GM12878 (cell line): ENCODE results near the gene HERC5. TPM values are rescaled to one million over a fixed set of nuclear protein-coding genes. Genes with fewer than 3 reads are reported as not detected.

Source experiments
- ATAC-seq: fragments of 200-7000 bp; cut with Tn5 transposase; 3 replicates; pipeline ENCODE4 v1.9.1; 2020; ENCODE audit warnings: mild to moderate bottlenecking, moderate library complexity
- BruUV-seq: library from RNA; stranded (reverse); fragments of 400-500 nt; replicated peaks from 2 replicates; lab custom pipeline; 2021; lab: Mats Ljungman, UMichigan
- CTCF ChIA-PET: fragments of 300-600 bp; sonication (Branson Sonifier 250); formaldehyde crosslinking; extraction: SDS; loops from one replicate; lab custom pipeline; 2021; ENCODE audit warnings: inconsistent platforms; lab: Yijun Ruan, JAX
- POLR2A ChIA-PET: fragments of 350-600 bp; formaldehyde crosslinking; extraction: SDS; loops from one replicate; lab custom pipeline; 2021; ENCODE audit warnings: inconsistent platforms; lab: Charles Lee
- RAD21 ChIA-PET: fragments of 300-600 bp; sonication (Branson Sonifier 250); formaldehyde crosslinking; loops from one replicate; lab custom pipeline; 2023; ENCODE audit warnings: antibody characterized with exemption; ENCODE audit not compliant: unreplicated experiment; lab: Charles Lee
- SMC1A ChIA-PET: fragments of 300-600 bp; sonication (Branson Sonifier 250); formaldehyde crosslinking; loops from one replicate; lab custom pipeline; 2023; ENCODE audit not compliant: unreplicated experiment, uncharacterized antibody; lab: Charles Lee
- DNase-seq: peaks from one replicate; pipeline ENCODE4 v3.0.0-alpha.2; 2011; ENCODE audit warnings: low read depth, low spot score
- FAIRE-seq: peaks from 3 replicates; lab custom pipeline; 2011; peaks lifted over from hg19 to GRCh38; lab: Jason Lieb, UNC
- H2AFZ ChIP-seq: 2 replicates; pipeline ENCODE4 v1.6.0; 2011; ENCODE audit warnings: low read depth, low read length, control low read depth; ENCODE audit not compliant: control insufficient read depth
- H3K27ac ChIP-seq: 2 replicates; pipeline ENCODE4 v1.5.1; 2011; ENCODE audit warnings: control low read depth; ENCODE audit not compliant: control insufficient read depth, insufficient read depth
- H3K27me3 ChIP-seq, 2 experiments: replicated peaks in 1 of 2; 2 replicates each; pipeline versions ENCODE4 v1.6.0 to v1.6.1; 2011; ENCODE audit warnings: low read length in 1 of 2; ENCODE audit not compliant: control insufficient read depth in 2 of 2, insufficient read depth in 2 of 2
- H3K36me3 ChIP-seq, 2 experiments: 2 replicates each; pipeline ENCODE4 v1.5.1; 2011; ENCODE audit warnings: low read length in 1 of 2; ENCODE audit not compliant: control insufficient read depth in 2 of 2, insufficient read depth in 2 of 2
- H3K4me1 ChIP-seq: 2 replicates; pipeline ENCODE4 v1.6.1; 2011; ENCODE audit warnings: mild to moderate bottlenecking, low read length, moderate library complexity, mixed read lengths; ENCODE audit not compliant: control insufficient read depth, insufficient read depth
- H3K4me2 ChIP-seq: 2 replicates; pipeline ENCODE4 v1.6.0; 2011; ENCODE audit warnings: control low read depth; ENCODE audit not compliant: control insufficient read depth, insufficient read depth
- H3K4me3 ChIP-seq: fragments of 200-600 bp; sonication (generic); 2 replicates; pipeline ENCODE4 v1.5.1; 2016
- H3K79me2 ChIP-seq: 2 replicates; pipeline ENCODE4 v1.6.0; 2011; ENCODE audit warnings: low read length; ENCODE audit not compliant: control insufficient read depth, insufficient read depth
- H3K9ac ChIP-seq: 2 replicates; pipeline ENCODE4 v1.8.0; 2011; ENCODE audit warnings: low read length, control low read depth, mixed read lengths; ENCODE audit not compliant: control insufficient read depth, insufficient read depth
- H3K9me3 ChIP-seq: replicated peaks from 3 replicates; pipeline ENCODE4 v1.5.1; 2011; ENCODE audit warnings: mild to moderate bottlenecking, low read length; ENCODE audit not compliant: control insufficient read depth, insufficient read depth
- H4K20me1 ChIP-seq: 2 replicates; pipeline ENCODE4 v1.6.0; 2011; ENCODE audit not compliant: control insufficient read depth, insufficient read depth
- BHLHE40 ChIP-seq, 2 experiments: fragments of 450-650 bp in 1 of 2; IDR thresholded peaks; 2 replicates each; pipeline ENCODE4 v1.6.1; 2011 to 2017; ENCODE audit warnings: low read depth in 2 of 2, borderline replicate concordance in 1 of 2, improper control_type of control experiment in 1 of 2, low read length in 1 of 2, mild to moderate bottlenecking in 1 of 2
- CREM ChIP-seq: IDR thresholded peaks from 2 replicates; pipeline ENCODE4 v1.6.1; 2014; ENCODE audit warnings: antibody characterized with exemption, low read depth
- E2F4 ChIP-seq: IDR thresholded peaks from 2 replicates; pipeline ENCODE4 v1.6.1; 2012; ENCODE audit warnings: low read depth, low read length, improper control_type of control experiment
- EZH2 ChIP-seq: IDR thresholded peaks from 2 replicates; pipeline ENCODE4 v1.6.1; 2012; ENCODE audit warnings: low read depth, mild to moderate bottlenecking, control low read depth, inconsistent platforms, low read length, borderline replicate concordance; ENCODE audit not compliant: control insufficient read depth
- GATAD2B ChIP-seq: fragments of 450-650 bp; conservative IDR thresholded peaks from 2 replicates; pipeline ENCODE4 v1.6.1; 2017; ENCODE audit warnings: low read depth, mild to moderate bottlenecking, moderate library complexity
- JUND ChIP-seq: IDR thresholded peaks from 2 replicates; pipeline ENCODE4 v1.6.1; 2012; ENCODE audit warnings: low read depth, mild to moderate bottlenecking, low read length, improper control_type of control experiment, moderate library complexity
- MTA3 ChIP-seq: IDR thresholded peaks from 2 replicates; pipeline ENCODE4 v1.6.1; 2012; ENCODE audit warnings: low read length, inconsistent platforms, borderline replicate concordance
- SMAD1 ChIP-seq: fragments of 450-650 bp; IDR thresholded peaks from 2 replicates; pipeline ENCODE4 v1.6.1; 2018; ENCODE audit warnings: mild to moderate bottlenecking, low read depth; ENCODE audit not compliant: partially characterized antibody
- STAT3 ChIP-seq: IDR thresholded peaks from 2 replicates; pipeline ENCODE4 v1.6.1; 2011; ENCODE audit warnings: low read depth, low read length, improper control_type of control experiment
- ZBTB40 ChIP-seq: fragments of 450-650 bp; IDR thresholded peaks from 2 replicates; pipeline ENCODE4 v1.6.1; 2016; ENCODE audit warnings: mild to moderate bottlenecking, moderate library complexity, borderline replicate concordance
- WGBS: methylation state at CpG from one replicate; pipeline ENCODE4 v1.1.6; 2016; ENCODE audit warnings: low lambda C conversion rate; ENCODE audit not compliant: insufficient replicate concordance, insufficient coverage; ENCODE audit errors: missing lambda C conversion rate; 5-methylcytosine and 5-hydroxymethylcytosine counted together
- in situ Hi-C: fragments of 300-500 bp; cut with MboI; formaldehyde crosslinking; loops from 9 replicates; pipeline ENCODE4 v1.14.3; 2018; ENCODE audit warnings: mixed read lengths
- intact Hi-C: fragments of 100-400 bp; cut with micrococcal nuclease; formaldehyde crosslinking; loops from one replicate; pipeline ENCODE4 v1.14.2; 2022; ENCODE audit not compliant: unreplicated experiment
- polyA plus RNA-seq, 11 experiments: library from polyadenylated mRNA; depleted of rRNA in 4 of 11; unstranded in 6 of 11; stranded (reverse) in 5 of 11; fragments of >200 nt; fragmentation: Nextera tagmentation in 4 of 11; fragmentation: Illumina TruSeq in 1 of 11; extraction: Ambion mirVana in 4 of 11; extraction: Trizol in 1 of 11; gene quantifications; 1 replicate in 1 of 11; 2 replicates in 10 of 11; pipeline versions ENCODE4 v1.2.1 to v1.2.3, GENCODE V29; 2011 to 2016; ENCODE audit warnings: inconsistent platforms in 2 of 11, missing spikeins in 2 of 11, low read depth in 1 of 11
- total RNA-seq, 4 experiments: library from RNA; depleted of rRNA in 3 of 4; stranded (reverse); fragments of >200 nt in 3 of 4; fragmentation: Illumina TruSeq in 1 of 4; extraction: Trizol in 1 of 4; gene quantifications; 2 replicates each; pipeline versions ENCODE4 v1.2.1 to v1.2.3, GENCODE V29; 2013 to 2021

Gene HERC5
- total and polyA plus RNA-seq, 10 of the 15 experiments (the other 5 are each of a cell fraction or from before 2014, with no cell fraction given), result 12.5 to 60.7 (median 25.1) TPM

DNA sequence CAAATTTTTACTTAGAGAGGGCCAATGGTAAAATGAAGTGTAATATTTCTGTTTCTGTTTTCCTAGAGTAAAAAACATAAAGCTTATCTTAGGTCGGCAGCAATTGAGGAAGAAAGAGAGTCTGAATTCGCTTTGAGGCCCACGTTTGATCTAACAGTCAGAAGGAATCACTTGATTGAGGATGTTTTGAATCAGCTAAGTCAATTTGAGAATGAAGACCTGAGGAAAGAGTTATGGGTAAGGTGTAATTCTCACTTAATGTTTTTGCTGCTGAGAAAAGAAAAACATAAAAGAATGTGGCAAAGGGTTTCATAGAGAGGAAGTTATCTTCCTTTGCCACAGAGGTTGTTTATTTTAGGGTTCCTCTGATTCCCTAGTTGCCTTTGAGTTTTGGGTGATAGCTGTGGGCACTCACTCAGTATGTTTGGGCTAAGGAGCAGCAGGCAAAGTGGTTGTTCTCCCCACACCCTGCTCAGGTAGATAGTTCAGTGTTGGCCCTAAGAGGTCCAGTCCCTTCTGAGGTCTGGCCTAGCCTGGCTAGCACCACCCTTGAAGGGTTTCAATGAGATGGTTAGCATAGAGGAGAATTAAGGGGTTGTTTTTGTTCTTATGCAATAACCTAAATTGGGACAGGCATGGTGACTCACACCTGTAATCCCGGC lies 32.3 kb downstream of the HERC5 start:
- intact Hi-C loops, result no loop called here
- peaks cover 2 to 8% of the 10 kb centered on the region in 2 experiments; a peak in 3 of 4 replicates for H3K36me3 ChIP-seq
- DNase-seq, result no peak
- ChIA-PET POLR2A (interaction anchor here (0.6 kb wide), 1 partner anchor 1620 kb away, joined by 3 read pairs; no protein-coding TSS in a partner anchor), SMC1A (no interaction called here), RAD21 (no interaction called here), CTCF (no interaction called here)
- H3K4me1 ChIP-seq, result no peaks in the 10 kb centered on the region
- WGBS, result 53% methylated on average over 4 of the region's 4 CpGs
- H3K27ac ChIP-seq, result no peak overlapping the region
- H3K4me2 ChIP-seq, result no peak overlapping the region
- no peaks in the 10 kb centered on the region for H3K27me3 ChIP-seq
- H3K9me3 ChIP-seq, result no peaks in the 10 kb centered on the region
- H3K4me3 ChIP-seq, result no peak overlapping the region
- TF ChIP-seq GATAD2B, result no peak
- TF ChIP-seq ZBTB40, result no peak
- TF ChIP-seq BHLHE40 (IDR thresholded peaks at IDR 0.05; ENCODE audit: borderline replicate concordance in 1 of 2, low read depth in 2 of 2, low read length in 1 of 2), result no peak
- no peak for TF ChIP-seq E2F4
- TF ChIP-seq JUND, result no peak
- no peak for TF ChIP-seq STAT3
- TF ChIP-seq EZH2, result no peak
- no peak for TF ChIP-seq CREM
- TF ChIP-seq MTA3, result no peak
- TF ChIP-seq SMAD1, result no peak
- H3K79me2 ChIP-seq, result no peaks in the 10 kb centered on the region
- FAIRE-seq, result no peak
- no peaks in the 10 kb centered on the region for H4K20me1 ChIP-seq
- no peak overlapping the region for H2AFZ ChIP-seq
- ATAC-seq, result no peak
- no peak overlapping the region for H3K9ac ChIP-seq
- BruUV-seq, result no TSS peak
- in situ Hi-C loops, result no loop called here
